PC-9 (cell line): ENCODE measurements around the gene ZDHHC9. TPM values are rescaled to one million over a fixed set of nuclear protein-coding genes. Genes with fewer than 3 reads are reported as not detected.

ENCODE experiments used
- BruUV-seq: library from RNA; stranded (reverse); fragments of 400-500 nt; replicated peaks from 2 replicates; lab custom pipeline; 2021; lab: Mats Ljungman, UMichigan
- CTCF ChIA-PET: fragments of 300-600 bp; sonication (Branson Sonifier 250); formaldehyde crosslinking; loops from one replicate; lab custom pipeline; 2022; ENCODE audit warnings: antibody characterized with exemption; lab: Charles Lee
- POLR2A ChIA-PET: fragments of 300-600 bp; sonication (Branson Sonifier 250); formaldehyde crosslinking; loops from one replicate; lab custom pipeline; 2022; ENCODE audit warnings: antibody characterized with exemption; ENCODE audit not compliant: unreplicated experiment; lab: Charles Lee
- DNase-seq, 2 experiments: peaks; one replicate each; pipeline versions ENCODE4 v3.0.0 to v3.0.0-alpha.2; 2015 to 2022; ENCODE audit warnings: mixed read lengths in 1 of 2
- H2AFZ ChIP-seq: fragments of 200-600 bp; sonication (generic); 2 replicates; pipeline ENCODE4 v1.8.1; 2017; ENCODE audit warnings: antibody characterized with exemption
- H3F3A ChIP-seq: fragments of 200-600 bp; sonication (generic); 2 replicates; pipeline ENCODE4 v1.8.1; 2017; ENCODE audit warnings: antibody characterized with exemption, mild to moderate bottlenecking, low read depth; ENCODE audit not compliant: insufficient read depth
- H3K27ac ChIP-seq: fragments of 200-600 bp; sonication (generic); 2 replicates; pipeline ENCODE4 v1.6.1; 2016; ENCODE audit warnings: mixed run types
- H3K27me3 ChIP-seq: fragments of 200-600 bp; sonication (generic); 2 replicates; pipeline ENCODE4 v1.6.1; 2016; ENCODE audit warnings: low read depth, mixed run types; ENCODE audit not compliant: insufficient read depth
- H3K36me3 ChIP-seq: fragments of 200-600 bp; sonication (generic); 2 replicates; pipeline ENCODE4 v1.6.1; 2016; ENCODE audit warnings: low read depth, mixed run types
- H3K4me1 ChIP-seq: fragments of 200-600 bp; sonication (generic); replicated peaks from 2 replicates; pipeline ENCODE4 v1.6.1; 2016; ENCODE audit warnings: mixed run types; ENCODE audit not compliant: insufficient read depth
- H3K4me2 ChIP-seq: fragments of 200-600 bp; sonication (generic); 2 replicates; pipeline ENCODE4 v1.6.1; 2017; ENCODE audit warnings: mixed run types
- H3K4me3 ChIP-seq: fragments of 200-600 bp; sonication (generic); 2 replicates; pipeline ENCODE4 v1.6.1; 2016; ENCODE audit warnings: mixed run types
- H3K79me2 ChIP-seq: fragments of 200-600 bp; sonication (generic); 2 replicates; pipeline ENCODE4 v1.6.1; 2017; ENCODE audit warnings: low read depth, mixed run types
- H3K9me2 ChIP-seq: fragments of 200-600 bp; sonication (generic); 2 replicates; pipeline ENCODE4 v1.8.1; 2017; ENCODE audit warnings: mild to moderate bottlenecking; ENCODE audit not compliant: insufficient read depth
- H3K9me3 ChIP-seq: fragments of 200-600 bp; sonication (generic); 2 replicates; pipeline ENCODE4 v1.8.1; 2016; ENCODE audit warnings: low read depth; ENCODE audit not compliant: insufficient read depth
- H4K20me1 ChIP-seq: fragments of 200-600 bp; sonication (generic); 2 replicates; pipeline ENCODE4 v1.8.1; 2017; ENCODE audit not compliant: insufficient read depth
- CTCF ChIP-seq: fragments of 200-600 bp; sonication (generic); conservative IDR thresholded peaks from 2 replicates; pipeline ENCODE4 v1.6.1; 2017; ENCODE audit warnings: mixed run types, antibody characterized with exemption, mild to moderate bottlenecking, moderate library complexity
- EZH2 ChIP-seq: fragments of 200-600 bp; sonication (generic); IDR thresholded peaks from 2 replicates; pipeline ENCODE4 v1.8.0; 2017; ENCODE audit warnings: antibody characterized with exemption, low read depth
- intact Hi-C: fragments of 100-400 bp; cut with micrococcal nuclease; formaldehyde crosslinking; loops from one replicate; pipeline ENCODE4 v1.10.0; 2022; ENCODE audit not compliant: unreplicated experiment
- total RNA-seq: library from RNA; stranded (reverse); gene quantifications from 2 replicates; pipeline ENCODE4 v1.2.3, GENCODE V29; 2021

ZDHHC9 gene
- total RNA-seq, 1 experiment from 2014 or later = 108 TPM

- Histone ChIP-seq H2AFZ (no peak overlapping the region), H3K4me3 (no peak overlapping the region), H3K4me1 (no peaks in the 10 kb centered on the region), H3F3A (no peaks in the 10 kb centered on the region), H3K9me3 (no peaks in the 10 kb centered on the region), H3K36me3 (no peaks in the 10 kb centered on the region), H3K4me2 (no peak overlapping the region), H3K27me3 (no peaks in the 10 kb centered on the region), H3K9me2 (no peaks in the 10 kb centered on the region), H4K20me1 (no peaks in the 10 kb centered on the region), H3K27ac (no peak overlapping the region), H3K79me2 (no peaks in the 10 kb centered on the region)
- ChIA-PET CTCF (no interaction called here), POLR2A (no interaction called here)
- no TSS peak for BruUV-seq
- no peak for DNase-seq
- TF ChIP-seq CTCF (no peak), EZH2 (no peak)
- intact Hi-C loops = no loop called here
Measured at GRCh38 chrX:129763666-129764065, 80.0 kb downstream of the ZDHHC9 start.

- H3F3A ChIP-seq = no peaks in the 10 kb centered on the region
- H3K9me2 ChIP-seq = no peaks in the 10 kb centered on the region
- H2AFZ ChIP-seq = no peak overlapping the region
- intact Hi-C loops = no loop called here
- no peaks in the 10 kb centered on the region for H3K36me3 ChIP-seq
- TF ChIP-seq CTCF (no peak), EZH2 (no peak)
- H4K20me1 ChIP-seq = no peaks in the 10 kb centered on the region
- H3K4me1 ChIP-seq = no peaks in the 10 kb centered on the region
- ChIA-PET POLR2A (no interaction called here), CTCF (no interaction called here)
- H3K9me3 ChIP-seq = no peaks in the 10 kb centered on the region
- BruUV-seq = no TSS peak
- H3K4me2 ChIP-seq = no peak overlapping the region
- H3K27me3 ChIP-seq = no peaks in the 10 kb centered on the region
- no peak overlapping the region for H3K27ac ChIP-seq
- no peak for DNase-seq
- no peak overlapping the region for H3K4me3 ChIP-seq
- no peaks in the 10 kb centered on the region for H3K79me2 ChIP-seq
Measured at GRCh38 chrX:129762448-129762847, 81.2 kb downstream of the ZDHHC9 start.

GRCh38 chrX:129761596-129761995 lies 82.1 kb downstream of the ZDHHC9 start:
- Histone ChIP-seq H3F3A (no peaks in the 10 kb centered on the region), H3K4me2 (no peak overlapping the region), H3K27me3 (no peaks in the 10 kb centered on the region), H4K20me1 (no peaks in the 10 kb centered on the region), H3K79me2 (no peaks in the 10 kb centered on the region), H3K9me3 (no peaks in the 10 kb centered on the region), H2AFZ (no peak overlapping the region), H3K9me2 (no peaks in the 10 kb centered on the region), H3K4me1 (no peaks in the 10 kb centered on the region), H3K4me3 (no peak overlapping the region), H3K36me3 (no peaks in the 10 kb centered on the region), H3K27ac (no peak overlapping the region)
- CTCF ChIA-PET = no interaction called here
- no peak for DNase-seq
- intact Hi-C loops = no loop called here
- POLR2A ChIA-PET = no interaction called here
- no TSS peak for BruUV-seq
- TF ChIP-seq EZH2 (no peak), CTCF (no peak)
